A549 (cell line): ENCODE data around the gene MYH9. TPM values are rescaled to one million over a fixed set of nuclear protein-coding genes. Genes with fewer than 3 reads are reported as not detected.

Experiments
- ATAC-seq, 2 experiments: fragments of 200-7000 bp in 1 of 2; fragments of >200 bp in 1 of 2; cut with Nextera tagmentation in 1 of 2; cut with Tn5 transposase in 1 of 2; 3 replicates each; pipeline versions ENCODE4 v1.8.0 to v1.9.1; 2018 to 2020; ENCODE audit warnings: mild to moderate bottlenecking in 1 of 2, moderate library complexity in 1 of 2
- CTCF ChIA-PET: fragments of 300-600 bp; sonication (Branson Sonifier 250); formaldehyde crosslinking; extraction: SDS; loops from one replicate; lab custom pipeline; 2021; ENCODE audit warnings: antibody characterized with exemption, inconsistent platforms; lab: Yijun Ruan, JAX
- POLR2A ChIA-PET: fragments of 350-600 bp; formaldehyde crosslinking; extraction: SDS; loops from one replicate; lab custom pipeline; 2021; ENCODE audit warnings: antibody characterized with exemption, inconsistent platforms; lab: Yijun Ruan, JAX
- DNase-seq, 2 experiments: peaks; one replicate each; pipeline versions ENCODE4 v3.0.0 to v3.0.0-alpha.2; 2011 to 2016; ENCODE audit warnings: low read depth in 1 of 2, low spot score in 1 of 2
- FAIRE-seq: peaks from 2 replicates; lab custom pipeline; 2011; peaks lifted over from hg19 to GRCh38; lab: Jason Lieb, UNC
- H3K27ac ChIP-seq, 2 experiments: fragments of >200 bp; sonication (Bioruptor Twin); formaldehyde crosslinking; 3 replicates each; pipeline ENCODE4 v1.5.1; 2016 to 2017
- H3K4me1 ChIP-seq: fragments of >200 bp; sonication (Bioruptor Twin); formaldehyde crosslinking; 3 replicates; pipeline ENCODE4 v1.6.1; 2016
- H3K4me2 ChIP-seq: fragments of >200 bp; sonication (Bioruptor Twin); formaldehyde crosslinking; 3 replicates; pipeline ENCODE4 v1.6.1; 2016
- H3K4me3 ChIP-seq: fragments of >200 bp; sonication (Bioruptor Twin); formaldehyde crosslinking; 3 replicates; pipeline ENCODE4 v1.5.1; 2016
- H3K9me3 ChIP-seq: fragments of >200 bp; sonication (Bioruptor Twin); formaldehyde crosslinking; 3 replicates; pipeline ENCODE4 v1.6.1; 2016
- CEBPB ChIP-seq, 2 experiments: fragments of >200 bp in 1 of 2; sonication (Bioruptor Twin) in 1 of 2; formaldehyde crosslinking in 1 of 2; IDR thresholded peaks; 2 replicates each; pipeline ENCODE4 v1.6.1; 2012 to 2016
- EHMT2 ChIP-seq: fragments of 200-600 bp; sonication (generic); IDR thresholded peaks from 2 replicates; pipeline ENCODE4 v1.6.1; 2016; ENCODE audit warnings: antibody characterized with exemption, low read depth, mild to moderate bottlenecking, moderate library complexity
- EP300 ChIP-seq, 2 experiments: fragments of >200 bp; sonication (Bioruptor Twin); formaldehyde crosslinking; IDR thresholded peaks; 2 replicates in 1 of 2; 3 replicates in 1 of 2; pipeline ENCODE4 v1.6.1; 2016 to 2017
- FOSL2 ChIP-seq, 2 experiments: fragments of 450-650 bp in 1 of 2; fragments of >200 bp in 1 of 2; sonication (Bioruptor Twin) in 1 of 2; formaldehyde crosslinking; IDR thresholded peaks; 2 replicates each; pipeline versions ENCODE4 v1.5.0 to v1.6.1; 2016 to 2020; ENCODE audit warnings: mild to moderate bottlenecking in 1 of 2, moderate library complexity in 1 of 2
- GATA3 ChIP-seq: IDR thresholded peaks from 2 replicates; pipeline ENCODE4 v1.6.1; 2012; ENCODE audit warnings: borderline replicate concordance
- HOXB13 ChIP-seq: fragments of 250-450 bp; sonication (Bioruptor Pico); IDR thresholded peaks from 2 replicates; pipeline ENCODE4 v1.5.0; 2020; ENCODE audit warnings: low read depth, mild to moderate bottlenecking, moderate library complexity
- JUNB ChIP-seq: fragments of >200 bp; sonication (Bioruptor Twin); formaldehyde crosslinking; IDR thresholded peaks from 2 replicates; pipeline ENCODE4 v1.6.1; 2016
- KDM1A ChIP-seq: fragments of 200-600 bp; sonication (generic); IDR thresholded peaks from 2 replicates; pipeline ENCODE4 v1.6.1; 2016; ENCODE audit warnings: low read depth, mild to moderate bottlenecking
- KDM5A ChIP-seq: fragments of 200-600 bp; sonication (generic); IDR thresholded peaks from 2 replicates; pipeline ENCODE4 v1.6.1; 2016; ENCODE audit warnings: antibody characterized with exemption, mild to moderate bottlenecking
- MAZ ChIP-seq: fragments of 150-350 bp; IDR thresholded peaks from 2 replicates; pipeline ENCODE4 v1.6.1; 2014; ENCODE audit warnings: antibody characterized with exemption, low read depth, low read length, borderline replicate concordance
- NPAS2 ChIP-seq: fragments of 250-450 bp; sonication (Bioruptor Pico); IDR thresholded peaks from 2 replicates; pipeline ENCODE4 v1.8.0; 2022; ENCODE audit warnings: mild to moderate bottlenecking, moderate library complexity, borderline replicate concordance
- POLR2A ChIP-seq: IDR thresholded peaks from 2 replicates; pipeline ENCODE4 v1.6.1; 2012; ENCODE audit warnings: mild to moderate bottlenecking, low read length
- RARB ChIP-seq: fragments of 250-450 bp; sonication (Bioruptor Pico); IDR thresholded peaks from 2 replicates; pipeline ENCODE4 v1.8.0; 2021; ENCODE audit warnings: mild to moderate bottlenecking, moderate library complexity
- RCOR1 ChIP-seq: fragments of 150-350 bp; IDR thresholded peaks from 2 replicates; pipeline ENCODE4 v1.6.1; 2014; ENCODE audit warnings: antibody characterized with exemption, low read length, low read depth
- SMC3 ChIP-seq: fragments of >200 bp; sonication (Bioruptor Twin); formaldehyde crosslinking; IDR thresholded peaks from 3 replicates; pipeline ENCODE4 v1.6.1; 2018; ENCODE audit warnings: inconsistent platforms
- SREBF2 ChIP-seq: fragments of 450-650 bp; IDR thresholded peaks from 2 replicates; pipeline ENCODE4 v1.6.1; 2014; ENCODE audit warnings: mild to moderate bottlenecking, moderate library complexity
- ZFP36 ChIP-seq: fragments of 450-650 bp; IDR thresholded peaks from 2 replicates; pipeline ENCODE4 v1.6.1; 2014; ENCODE audit warnings: borderline replicate concordance; ENCODE audit not compliant: partially characterized antibody
- ZNF302 ChIP-seq: fragments of 250-450 bp; sonication (Bioruptor Pico); IDR thresholded peaks from 2 replicates; pipeline ENCODE4 v1.9.0; 2021; ENCODE audit warnings: inconsistent platforms, mild to moderate bottlenecking, moderate library complexity
- ZSCAN20 ChIP-seq: fragments of 250-450 bp; sonication (Bioruptor Pico); IDR thresholded peaks from 2 replicates; pipeline ENCODE4 v1.8.0; 2022; ENCODE audit warnings: mild to moderate bottlenecking, moderate library complexity
- WGBS: methylation state at CpG from one replicate; pipeline ENCODE4 v1.1.6; 2017; ENCODE audit errors: missing lambda C conversion rate; 5-methylcytosine and 5-hydroxymethylcytosine counted together
- polyA plus RNA-seq, 4 experiments: library from polyadenylated mRNA; depleted of rRNA in 3 of 4; stranded (reverse); fragments of >200 nt; fragmentation: RNase III in 1 of 4; extraction: RNeasy Plus Mini Kit Qiagen cat#74134 plus additional on column Dnase treatment in 1 of 4; gene quantifications; 2 replicates in 3 of 4; 3 replicates in 1 of 4; pipeline ENCODE4 v1.2.3, GENCODE V29; 2011 to 2017
- TF ChIP-seq, protein P1 (sequence below): IDR thresholded peaks from 2 replicates; pipeline ENCODE4 v1.6.1; 2012
- TF ChIP-seq, protein P2 (sequence below): fragments of 450-650 bp; IDR thresholded peaks from 2 replicates; pipeline ENCODE4 v1.6.1; 2014; ENCODE audit warnings: antibody characterized with exemption

Gene MYH9
- polyA plus RNA-seq, 2 of the 4 experiments (the other 2 are of a cell fraction), result 92.1 to 158 TPM

DNA sequence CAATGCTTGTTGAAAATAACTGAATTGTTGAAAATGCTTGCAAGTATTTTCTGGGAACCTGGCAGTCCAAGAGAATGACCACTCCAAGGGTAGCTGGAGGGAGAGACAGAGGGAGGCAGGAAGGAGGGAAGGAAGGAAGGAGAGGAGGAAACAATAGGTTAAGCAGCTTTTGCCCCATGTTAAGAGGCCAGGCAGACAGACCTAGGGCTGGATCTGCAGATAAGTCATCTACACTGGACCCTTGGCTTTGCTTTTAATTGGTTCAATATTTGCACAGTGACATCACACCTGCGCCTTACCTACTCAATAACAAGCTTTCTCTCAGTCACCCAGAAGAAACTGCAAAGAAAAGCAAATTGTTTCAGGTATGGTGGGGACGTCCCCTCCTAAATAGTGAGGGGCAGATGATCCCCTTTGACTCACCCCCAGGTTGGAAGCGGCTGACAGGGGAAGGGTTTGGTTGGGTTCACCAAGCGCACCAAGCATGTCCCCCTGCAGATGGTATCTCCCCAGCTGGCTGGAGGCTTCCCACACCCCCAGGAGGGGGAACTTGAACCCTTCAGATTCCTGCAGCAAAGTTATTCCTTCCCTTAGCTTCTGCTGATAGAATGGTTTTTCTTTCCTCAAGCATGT is 24.3 kb downstream of the MYH9 start:
- H3K4me1 ChIP-seq, result peaks cover 100% of the 10 kb centered on the region
- DNase-seq (no peak), ATAC-seq (peak in 1 of 2 experiments; percentile 2; a peak in 1 of 6 replicates), FAIRE-seq (no peak)
- TF ChIP-seq EHMT2 (no peak), ZFP36 (no peak)
- H3K9me3 ChIP-seq, result no peaks in the 10 kb centered on the region
- peak overlapping the region; percentile 83 to 99 for H3K27ac ChIP-seq
- 47% methylated on average over 4 of the region's 4 CpGs for WGBS
- ChIA-PET CTCF (interaction anchor here (1.2 to 3.5 kb wide), 4 partner anchors 12 to 107 kb away, joined by 3 to 16 read pairs (median 6); no protein-coding TSS in a partner anchor), POLR2A (interaction anchor here (1.7 kb wide), 1 partner anchor 11 kb away, joined by 4 read pairs; no protein-coding TSS in a partner anchor)
- peak overlapping the region; percentile 19; the same call in 1 of the 3 replicates for H3K4me3 ChIP-seq
- peak overlapping the region; percentile 83 for H3K4me2 ChIP-seq

DNA sequence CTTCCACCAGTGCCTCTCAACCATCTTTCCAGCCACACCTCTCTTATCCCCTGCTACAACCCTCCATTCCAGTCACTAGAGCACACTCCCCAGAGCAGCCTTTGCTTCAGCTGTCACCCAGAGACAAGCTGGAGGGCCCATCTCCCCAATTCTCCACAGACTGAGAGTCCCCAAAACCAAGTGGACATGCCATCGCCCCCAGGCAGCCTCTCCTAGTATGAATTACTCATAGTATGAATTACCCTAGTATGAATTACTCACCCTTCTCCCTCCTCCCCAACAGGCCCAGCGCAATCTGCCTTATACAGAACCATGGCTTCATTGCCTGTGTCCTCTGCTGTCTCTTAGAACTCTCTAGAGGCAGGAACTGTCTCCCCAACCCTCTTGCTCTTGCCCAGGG is 24.8 kb downstream of the MYH9 start:
- POLR2A ChIA-PET, result interaction anchor here (1.7 kb wide), 1 partner anchor 11 kb away, joined by 4 read pairs; no protein-coding TSS in a partner anchor
- no peak for FAIRE-seq
- peak; percentile 28 to 35; a peak in 4 of 6 replicates for ATAC-seq
- Histone ChIP-seq H3K4me3 (peak overlapping the region; percentile 19; the same call in 1 of the 3 replicates), H3K4me1 (peaks cover 100% of the 10 kb centered on the region), H3K9me3 (no peaks in the 10 kb centered on the region), H3K27ac (peak overlapping the region; percentile 83 to 99), H3K4me2 (peak overlapping the region; percentile 83)
- 25% methylated on average over 2 of the region's 2 CpGs for WGBS
- CTCF ChIA-PET, result interaction anchor here (1.2 to 3.5 kb wide), 4 partner anchors 25 to 107 kb away, joined by 3 to 16 read pairs (median 6); no protein-coding TSS in a partner anchor
- no peak for DNase-seq
- TF ChIP-seq ZFP36, result peak; percentile 9
- no peak for TF ChIP-seq HOXB13 (CRISPR knock-in tag)
- TF ChIP-seq, protein P1, sequence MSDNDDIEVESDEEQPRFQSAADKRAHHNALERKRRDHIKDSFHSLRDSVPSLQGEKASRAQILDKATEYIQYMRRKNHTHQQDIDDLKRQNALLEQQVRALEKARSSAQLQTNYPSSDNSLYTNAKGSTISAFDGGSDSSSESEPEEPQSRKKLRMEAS, result no peak
- no peak for TF ChIP-seq FOSL2 (IDR thresholded peaks at IDR 0.05)
- TF ChIP-seq FOSL2 (CRISPR knock-in tag; IDR thresholded peaks at IDR 0.05), result 0 out of 2 replicates have a peak, but pooled peaks have one; percentile 15
- no peak for TF ChIP-seq NPAS2 (CRISPR knock-in tag)
- no peak for TF ChIP-seq RCOR1

DNA sequence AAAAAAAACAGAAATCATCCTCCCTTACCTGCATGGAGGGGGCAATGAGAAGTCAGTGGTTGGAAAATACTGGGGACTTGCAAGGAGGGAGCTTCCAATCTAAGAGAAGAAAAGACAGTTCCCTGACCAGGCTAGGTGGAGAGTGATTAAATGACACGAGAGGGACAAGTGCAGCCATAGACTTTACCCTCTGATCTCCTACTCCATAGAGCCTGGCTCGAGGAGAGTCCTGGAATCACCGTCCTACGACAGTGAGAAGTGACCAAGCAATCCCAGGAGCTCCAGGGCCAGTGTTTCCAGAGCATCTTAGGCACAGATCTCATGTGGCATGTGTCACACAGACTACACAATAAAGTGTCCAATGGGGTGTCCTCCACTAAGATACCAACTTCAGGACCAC is 25.7 kb downstream of the MYH9 start:
- Histone ChIP-seq H3K4me1 (peaks cover 100% of the 10 kb centered on the region), H3K9me3 (no peaks in the 10 kb centered on the region), H3K4me2 (peak overlapping the region; percentile 83), H3K27ac (peak overlapping the region; percentile 83 to 99; a peak in 5 of 6 replicates), H3K4me3 (no peak overlapping the region)
- no peak for FAIRE-seq
- DNase-seq, result no peak
- WGBS, result 61% methylated on average over 4 of the region's 4 CpGs
- CTCF ChIA-PET, result interaction anchor here (1.1 to 1.3 kb wide), 3 partner anchors 13 to 60 kb away, joined by 3 to 4 read pairs (median 4); no protein-coding TSS in a partner anchor
- POLR2A ChIA-PET, result interaction anchor here (1.0 to 1.6 kb wide), 2 partner anchors 14 to 26 kb away, joined by 3 to 7 read pairs; partner anchors contain the start of gene MYH9
- ATAC-seq, result no peak
- TF ChIP-seq MAZ, result no peak
- no peak for TF ChIP-seq ZNF302 (CRISPR knock-in tag)
- TF ChIP-seq CEBPB (IDR thresholded peaks at IDR 0.05), result no peak
- no peak for TF ChIP-seq SMC3
- no peak for TF ChIP-seq RCOR1
- no peak for TF ChIP-seq RARB (CRISPR knock-in tag)
- TF ChIP-seq, protein P1, result no peak
- TF ChIP-seq SREBF2, result no peak
- TF ChIP-seq KDM1A, result no peak
- TF ChIP-seq ZSCAN20, result no peak
- TF ChIP-seq, protein P2, sequence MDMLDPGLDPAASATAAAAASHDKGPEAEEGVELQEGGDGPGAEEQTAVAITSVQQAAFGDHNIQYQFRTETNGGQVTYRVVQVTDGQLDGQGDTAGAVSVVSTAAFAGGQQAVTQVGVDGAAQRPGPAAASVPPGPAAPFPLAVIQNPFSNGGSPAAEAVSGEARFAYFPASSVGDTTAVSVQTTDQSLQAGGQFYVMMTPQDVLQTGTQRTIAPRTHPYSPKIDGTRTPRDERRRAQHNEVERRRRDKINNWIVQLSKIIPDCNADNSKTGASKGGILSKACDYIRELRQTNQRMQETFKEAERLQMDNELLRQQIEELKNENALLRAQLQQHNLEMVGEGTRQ, result no peak
- no peak for TF ChIP-seq JUNB
- no peak for TF ChIP-seq GATA3
- TF ChIP-seq POLR2A, result no peak
- TF ChIP-seq EP300 (IDR thresholded peaks at IDR 0.05), result no peak
- no peak for TF ChIP-seq KDM5A
